H1 (cell line): ENCODE results near the gene RAB3B. TPM values are rescaled to one million over a fixed set of nuclear protein-coding genes. Genes with fewer than 3 reads are reported as not detected.

Experiments used
- ASH2L ChIP-seq: fragments of 200-600, 300-600 bp; sonication (generic); IDR thresholded peaks from one replicate; pipeline ENCODE4 v1.7.1; 2017; ENCODE audit warnings: low read length
- ATF3 ChIP-seq: IDR thresholded peaks from 2 replicates; pipeline ENCODE4 v1.6.1; 2011; ENCODE audit warnings: low read depth, mild to moderate bottlenecking, low read length; ENCODE audit not compliant: insufficient read depth
- CHD7 ChIP-seq: fragments of 300-600 bp; sonication (generic); IDR thresholded peaks from 2 replicates; pipeline ENCODE4 v1.7.1; 2012; ENCODE audit warnings: low read length, moderate library complexity, mild to moderate bottlenecking, inconsistent platforms; ENCODE audit not compliant: insufficient replicate concordance
- CREB1 ChIP-seq: IDR thresholded peaks from 2 replicates; pipeline ENCODE4 v1.6.1; 2012; ENCODE audit warnings: inconsistent platforms
- EZH2 ChIP-seq: fragments of 200-600 bp; sonication (generic); IDR thresholded peaks from 2 replicates; pipeline ENCODE4 v1.7.1; 2012; ENCODE audit warnings: low read depth, mild to moderate bottlenecking, moderate library complexity, low read length, inconsistent platforms; ENCODE audit not compliant: severe bottlenecking
- FOSL1 ChIP-seq: IDR thresholded peaks from 2 replicates; pipeline ENCODE4 v1.6.1; 2011; ENCODE audit warnings: mild to moderate bottlenecking, low read depth, low read length, moderate library complexity; ENCODE audit not compliant: insufficient read depth
- GABPA ChIP-seq: IDR thresholded peaks from 2 replicates; pipeline ENCODE4 v1.6.1; 2011; ENCODE audit warnings: mild to moderate bottlenecking, low read length, moderate library complexity, borderline replicate concordance; ENCODE audit not compliant: insufficient read depth
- MAX ChIP-seq: IDR thresholded peaks from 2 replicates; pipeline ENCODE4 v1.6.1; 2012; ENCODE audit warnings: inconsistent platforms
- NANOG ChIP-seq: IDR thresholded peaks from 2 replicates; pipeline ENCODE4 v1.6.1; 2011; ENCODE audit warnings: low read length, low read depth, mild to moderate bottlenecking, inconsistent platforms; ENCODE audit not compliant: insufficient read depth, poor library complexity, severe bottlenecking
- PHF8 ChIP-seq: fragments of 200-600 bp; sonication (generic); conservative IDR thresholded peaks from 2 replicates; pipeline ENCODE4 v1.7.1; 2012; ENCODE audit warnings: low read depth, mild to moderate bottlenecking, inconsistent platforms, low read length, moderate library complexity
- SAP30 ChIP-seq: fragments of 300-600 bp; sonication (generic); IDR thresholded peaks from 2 replicates; pipeline ENCODE4 v1.7.1; 2012; ENCODE audit warnings: low read length, moderate library complexity, mild to moderate bottlenecking, inconsistent platforms; ENCODE audit not compliant: insufficient read depth, insufficient replicate concordance
- polyA plus RNA-seq, 7 experiments: library from polyadenylated mRNA; depleted of rRNA in 3 of 7; stranded (reverse) in 5 of 7; unstranded in 2 of 7; fragments of >200 nt in 5 of 7; fragments of 200-250 nt in 2 of 7; gene quantifications; 1 replicate in 5 of 7; 2 replicates in 1 of 7; 4 replicates in 1 of 7; pipeline versions ENCODE4 v1.2.1 to v1.2.3, GENCODE V29; 2011 to 2013; ENCODE audit warnings: missing spikeins in 2 of 7, mixed read lengths in 2 of 7
- total RNA-seq: library from RNA; stranded (reverse); fragmentation: NEBNext Ultra II Directional; extraction: Animal tissue kit (Norgen Biotek cat#: 25700); gene quantifications from 2 replicates; pipeline ENCODE4 v1.2.1, GENCODE V29; 2021

RAB3B gene
- total and polyA plus RNA-seq, 2 of the 8 experiments (the other 6 are each of a cell fraction or from before 2014, with no cell fraction given) = 12.5 to 36.8 TPM

- TF ChIP-seq CHD7 (no peak), SAP30 (no peak), ATF3 (no peak), CREB1 (no peak), MAX (no peak), PHF8 (no peak), ASH2L (no peak), GABPA (no peak), FOSL1 (no peak), NANOG (no peak), EZH2 (no peak)
- TF ChIP-seq, all 59 proteins: peak for 0
Observed at GRCh38 chr1:51941528-51941927, 49.0 kb downstream of the RAB3B start (continued).
